K562 (cell line): Measurements from ENCODE around the gene GJA10. TPM values are rescaled to one million over a fixed set of nuclear protein-coding genes. Genes with fewer than 3 reads are reported as not detected.

Experiments used
- ATAC-seq: fragments of 200-7000 bp; cut with Tn5 transposase; 3 replicates; pipeline ENCODE4 v1.9.1; 2020; ENCODE audit warnings: moderate library complexity
- BruUV-seq: library from RNA; stranded (reverse); fragments of 400-500 nt; replicated peaks from 2 replicates; lab custom pipeline; 2021; lab: Mats Ljungman, UMichigan
- CTCF ChIA-PET: fragments of 300-600 bp; formaldehyde crosslinking; extraction: SDS; loops from one replicate; lab custom pipeline; 2021; ENCODE audit warnings: low intra/inter-chr PET ratio; lab: Yijun Ruan, JAX
- POLR2A ChIA-PET: fragments of 300-600, 350-650 bp; sonication (Branson Sonifier 250); formaldehyde crosslinking; extraction: SDS; loops from one replicate; lab custom pipeline; 2021; ENCODE audit warnings: antibody characterized with exemption, inconsistent platforms; lab: Yijun Ruan, JAX
- DNase-seq, 4 experiments: peaks; one replicate each; pipeline versions ENCODE4 v3.0.0 to v3.0.0-alpha.2; 2011 to 2018; ENCODE audit warnings: low spot score in 3 of 4, mixed read lengths in 3 of 4; ENCODE audit errors: extremely low read depth in 1 of 4
- FAIRE-seq: peaks from 2 replicates; lab custom pipeline; 2011; peaks lifted over from hg19 to GRCh38; lab: Jason Lieb, UNC
- H2AFZ ChIP-seq: 2 replicates; pipeline ENCODE4 v1.6.0; 2011; ENCODE audit warnings: low read depth, low read length, control low read depth, inconsistent platforms
- H3K27ac ChIP-seq: fragments of 200-600 bp; 3 replicates; pipeline ENCODE4 v1.8.0; 2011; ENCODE audit warnings: low read depth, mild to moderate bottlenecking, control low read depth, inconsistent platforms, low read length, moderate library complexity, mixed read lengths; ENCODE audit errors: extremely low read depth
- H3K27me3 ChIP-seq, 2 experiments: fragments of 300-600 bp in 1 of 2; 2 replicates in 1 of 2; 3 replicates in 1 of 2; pipeline versions ENCODE4 v1.6.0 to v1.8.0; 2011; ENCODE audit warnings: inconsistent platforms in 2 of 2, low read length in 2 of 2, mild to moderate bottlenecking in 1 of 2, mixed read lengths in 1 of 2, moderate library complexity in 1 of 2; ENCODE audit not compliant: control insufficient read depth in 2 of 2, insufficient read depth in 2 of 2
- H3K36me3 ChIP-seq: fragments of 300-600 bp; 3 replicates; pipeline ENCODE4 v1.8.0; 2011; ENCODE audit warnings: mild to moderate bottlenecking, low read length, inconsistent platforms; ENCODE audit not compliant: control insufficient read depth, insufficient read depth
- H3K4me1 ChIP-seq, 2 experiments: fragments of 200-600 bp in 1 of 2; replicated peaks in 1 of 2; 2 replicates in 1 of 2; 3 replicates in 1 of 2; pipeline versions ENCODE4 v1.5.1 to v1.8.0; 2011; ENCODE audit warnings: inconsistent platforms in 2 of 2, low read length in 2 of 2, mild to moderate bottlenecking in 1 of 2, mixed read lengths in 1 of 2, moderate library complexity in 1 of 2; ENCODE audit not compliant: control insufficient read depth in 2 of 2, insufficient read depth in 2 of 2
- H3K4me2 ChIP-seq: 2 replicates; pipeline ENCODE4 v1.6.1; 2011; ENCODE audit warnings: low read length, control low read depth, inconsistent platforms, mixed read lengths; ENCODE audit not compliant: insufficient read depth
- H3K4me3 ChIP-seq: fragments of 200-600 bp; sonication (generic), shearing (Covaris generic); 2 replicates; pipeline ENCODE4 v1.5.1; 2016; ENCODE audit warnings: control low read depth, inconsistent platforms
- H3K79me2 ChIP-seq: fragments of 200-600 bp; 3 replicates; pipeline ENCODE4 v1.8.0; 2011; ENCODE audit warnings: low read length, inconsistent platforms; ENCODE audit not compliant: control insufficient read depth, insufficient read depth
- H3K9ac ChIP-seq, 2 experiments: 2 replicates each; pipeline versions ENCODE4 v1.6.0 to v1.6.1; 2011; ENCODE audit warnings: low read depth in 2 of 2, low read length in 2 of 2, control low read depth in 1 of 2, inconsistent platforms in 1 of 2, mild to moderate bottlenecking in 1 of 2, mixed read lengths in 1 of 2; ENCODE audit not compliant: insufficient read depth in 1 of 2
- H3K9me1 ChIP-seq: one replicate; pipeline ENCODE4 v1.6.0; 2011; ENCODE audit warnings: inconsistent platforms, mild to moderate bottlenecking, low read length, moderate library complexity; ENCODE audit not compliant: control insufficient read depth, insufficient read depth
- H3K9me3 ChIP-seq: replicated peaks from 2 replicates; pipeline ENCODE4 v1.5.1; 2011; ENCODE audit warnings: low read depth, low read length, inconsistent platforms; ENCODE audit not compliant: control insufficient read depth, insufficient read depth
- H4K20me1 ChIP-seq: replicated peaks from 2 replicates; pipeline ENCODE4 v1.6.1; 2011; ENCODE audit warnings: low read length, inconsistent platforms, mixed read lengths; ENCODE audit not compliant: control insufficient read depth, insufficient read depth
- CHAMP1 ChIP-seq: fragments of 450-650 bp; IDR thresholded peaks from 2 replicates; pipeline ENCODE4 v1.6.1; 2016; ENCODE audit warnings: mild to moderate bottlenecking
- GTF2B ChIP-seq: IDR thresholded peaks from 2 replicates; pipeline ENCODE4 v1.6.1; 2011; ENCODE audit not compliant: insufficient read length; ENCODE audit errors: extremely low read depth
- SPI1 ChIP-seq: IDR thresholded peaks from 2 replicates; pipeline ENCODE4 v1.6.1; 2011; ENCODE audit warnings: low read depth, low read length, control low read depth, borderline replicate concordance
- WGBS: fragments of 100-300 bp; shearing (Covaris generic); methylation state at CpG from one replicate; pipeline ENCODE4 v1.1.6; 2016; ENCODE audit warnings: low coverage, mixed read lengths; ENCODE audit not compliant: insufficient coverage; ENCODE audit errors: missing lambda C conversion rate; 5-methylcytosine and 5-hydroxymethylcytosine counted together
- in situ Hi-C: fragments of 300-500 bp; cut with MboI; formaldehyde crosslinking; loops from 4 replicates; pipeline ENCODE4 v1.15.0; 2018; ENCODE audit warnings: inconsistent platforms, mixed read lengths
- intact Hi-C: fragments of 100-400 bp; cut with micrococcal nuclease; formaldehyde crosslinking; loops from 2 replicates; pipeline ENCODE4 v1.14.2; 2022
- polyA plus RNA-seq, 8 experiments: library from polyadenylated mRNA; depleted of rRNA in 4 of 8; stranded (reverse) in 5 of 8; unstranded in 3 of 8; fragments of >200 nt; fragmentation: Nextera tagmentation in 2 of 8; fragmentation: Illumina TruSeq in 1 of 8; extraction: Ambion mirVana in 2 of 8; extraction: Trizol in 1 of 8; gene quantifications; 2 replicates each; pipeline versions ENCODE4 v1.2.1 to v1.2.3, GENCODE V29; 2011 to 2014; ENCODE audit warnings: inconsistent platforms in 1 of 8, missing spikeins in 1 of 8
- total RNA-seq, 7 experiments: library from RNA; depleted of rRNA in 6 of 7; stranded (reverse); fragments of >200 nt in 6 of 7; fragmentation: Illumina TruSeq in 2 of 7; extraction: Trizol in 2 of 7; gene quantifications; 2 replicates each; pipeline versions ENCODE4 v1.2.1 to v1.2.3, GENCODE V29; 2011 to 2021; ENCODE audit warnings: low replicate concordance in 1 of 7

Gene GJA10
- total and polyA plus RNA-seq, 9 of the 15 experiments (the other 6 are each of a cell fraction or from before 2014, with no cell fraction given): not detected

- no peak for TF ChIP-seq CHAMP1
Observed at GRCh38 chr6:89862273-89862672, 32.0 kb upstream of the GJA10 start (continued).

- CTCF ChIA-PET: no interaction called here
- peak; percentile 37 for FAIRE-seq
- intact Hi-C loops (no loop called here), in situ Hi-C loops (no loop called here)
- Histone ChIP-seq H3K9ac (no peak overlapping the region), H3K27ac (no peak overlapping the region), H3K79me2 (no peaks in the 10 kb centered on the region), H3K4me3 (no peak overlapping the region), H3K9me3 (peaks cover 11% of the 10 kb centered on the region), H3K9me1 (no peaks in the 10 kb centered on the region), H3K4me1 (no peaks in the 10 kb centered on the region), H3K36me3 (peaks cover 81% of the 10 kb centered on the region), H2AFZ (no peak overlapping the region), H3K4me2 (no peak overlapping the region), H3K27me3 (no peaks in the 10 kb centered on the region), H4K20me1 (no peaks in the 10 kb centered on the region)
- WGBS: 61% methylated on average over 2 of the region's 2 CpGs
- POLR2A ChIA-PET: no interaction called here
- TF ChIP-seq GTF2B (no peak), SPI1 (peak; percentile 40; the same call in 1 of the 2 replicates)
- BruUV-seq: TSS peak; percentile 31
- DNase-seq: no peak
- no peak for ATAC-seq
Observed at GRCh38 chr6:89862698-89863097, 31.6 kb upstream of the GJA10 start.
